ENCODE measurements around the gene CSH1. TPM values are rescaled to one million over a fixed set of nuclear protein-coding genes. Genes with fewer than 3 reads are reported as not detected.
"Not testable (repeated sequence)": the region's sequence is repeated elsewhere in the genome, so short reads cannot be mapped to it uniquely, and the experiment has no call there.

Gene CSH1
- total RNA-seq, 1 donor from 2014 or later: not detected

- DNase-seq (ENCODE audit: extremely low read depth, low read depth, low spot score): not testable (repeated sequence)
Observed at GRCh38 chr17:63907161-63907778, 10.9 kb upstream of the CSH1 start.

- not testable (repeated sequence) for DNase-seq (ENCODE audit: extremely low read depth, low read depth, low spot score)
Observed at GRCh38 chr17:63904796-63905195, 8.4 kb upstream of the CSH1 start.

DNA sequence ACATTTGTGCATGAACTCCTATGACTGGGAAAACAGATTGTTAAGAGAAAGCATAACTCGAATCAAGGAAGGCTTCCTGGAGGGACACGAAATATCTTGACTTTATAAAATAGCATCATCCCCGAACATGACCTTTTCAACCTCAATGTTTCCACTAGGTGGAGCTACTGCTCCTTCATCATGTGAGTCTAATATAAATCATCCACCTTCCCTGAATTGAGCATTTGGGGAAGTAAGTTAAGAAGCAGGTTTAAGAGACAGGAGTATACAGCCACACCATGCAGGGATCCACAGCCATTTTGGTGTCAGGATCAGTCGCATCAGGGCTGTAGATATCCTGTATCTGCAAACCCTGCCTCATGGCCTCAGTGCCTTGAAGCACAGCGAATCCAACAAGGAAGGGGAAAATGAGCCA is 7.4 kb upstream of the CSH1 start:
- not testable (repeated sequence) for DNase-seq (ENCODE audit: extremely low read depth, low read depth, low spot score)

DNA sequence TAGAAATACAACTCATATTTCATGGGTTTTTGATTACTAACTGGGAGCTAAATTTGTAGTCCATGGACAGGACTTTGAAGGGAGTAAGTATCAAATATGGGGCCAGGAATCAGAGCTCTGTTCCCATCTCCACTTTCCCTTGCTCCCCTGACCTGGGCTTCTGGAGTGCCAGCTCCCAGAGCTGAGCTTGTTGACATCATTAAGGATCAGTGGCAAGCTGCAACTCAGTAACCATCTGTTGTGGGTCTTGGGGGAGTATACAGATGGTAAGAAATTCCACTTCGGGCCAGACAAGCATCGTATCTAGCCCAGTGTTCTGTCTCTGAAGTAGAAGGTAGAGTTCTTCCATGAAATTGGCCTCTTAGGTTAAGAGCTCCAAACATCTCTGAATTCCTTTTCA is 5.6 kb upstream of the CSH1 start:
- DNase-seq (ENCODE audit: extremely low read depth, low read depth, low spot score): not testable (repeated sequence)

DNA sequence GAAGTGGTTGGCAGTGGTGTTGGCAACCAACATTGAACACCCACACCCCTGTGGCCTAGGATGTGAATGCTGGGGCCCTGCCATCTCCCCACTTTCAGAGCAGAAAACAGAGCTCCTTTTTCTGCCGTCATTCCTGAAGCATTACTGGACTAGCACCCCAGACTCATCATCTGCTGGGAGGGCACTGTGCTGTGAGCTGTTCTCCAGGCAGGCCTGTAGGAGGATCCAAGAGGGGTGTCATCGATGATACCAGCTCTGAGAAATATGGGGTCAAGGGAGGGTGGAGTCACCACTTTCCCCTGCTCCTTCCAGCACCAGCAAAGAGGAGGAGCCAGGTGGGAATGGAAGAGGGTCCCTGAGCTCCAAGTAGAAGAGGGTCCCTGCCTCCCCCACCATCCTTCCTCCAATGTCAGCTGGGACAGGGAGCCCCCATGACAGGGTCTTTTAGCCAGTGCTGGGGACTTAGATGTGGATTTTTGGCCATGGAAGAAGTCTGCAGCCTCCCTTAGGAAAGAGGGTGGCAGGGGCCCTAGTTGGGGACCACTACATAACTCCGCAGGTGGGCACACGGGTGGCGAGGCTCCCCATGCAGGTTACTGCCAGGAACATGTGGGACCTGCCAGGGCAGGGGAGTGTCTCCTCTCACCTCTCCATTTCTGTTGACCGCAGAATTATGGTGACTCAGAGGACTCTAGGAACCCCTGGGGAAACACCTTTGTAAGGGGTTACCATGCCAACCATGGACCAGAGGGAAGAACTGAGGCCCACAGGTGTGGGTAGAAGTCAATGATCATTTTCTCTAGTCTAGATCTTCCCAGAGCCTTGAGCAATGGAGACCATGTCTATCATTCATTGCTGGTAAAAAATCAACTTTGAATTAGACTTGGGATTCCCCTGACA is 2.8 kb upstream of the CSH1 start:
- not testable (repeated sequence) for DNase-seq (ENCODE audit: extremely low read depth, low read depth, low spot score)

DNA sequence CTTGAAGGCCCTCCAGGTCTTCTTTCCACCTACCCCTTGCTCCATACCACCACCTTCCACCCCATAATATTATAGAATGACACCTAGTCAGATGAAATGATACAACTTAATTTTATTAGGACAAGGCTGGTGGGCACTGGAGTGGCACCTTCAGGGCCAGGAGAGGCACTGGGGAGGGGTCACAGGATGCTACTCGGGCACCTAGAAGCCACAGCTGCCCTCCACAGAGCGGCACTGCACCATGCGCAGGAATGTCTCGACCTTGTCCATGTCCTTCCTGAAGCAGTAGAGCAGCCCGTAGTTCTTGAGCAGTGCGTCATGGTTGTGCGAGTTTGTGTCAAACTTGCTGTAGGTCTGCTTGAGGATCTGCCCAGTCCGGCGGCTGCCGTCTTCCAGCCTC is 1.6 kb downstream of the CSH1 start:
- not testable (repeated sequence) for DNase-seq (ENCODE audit: extremely low read depth, low read depth, low spot score)

DNA sequence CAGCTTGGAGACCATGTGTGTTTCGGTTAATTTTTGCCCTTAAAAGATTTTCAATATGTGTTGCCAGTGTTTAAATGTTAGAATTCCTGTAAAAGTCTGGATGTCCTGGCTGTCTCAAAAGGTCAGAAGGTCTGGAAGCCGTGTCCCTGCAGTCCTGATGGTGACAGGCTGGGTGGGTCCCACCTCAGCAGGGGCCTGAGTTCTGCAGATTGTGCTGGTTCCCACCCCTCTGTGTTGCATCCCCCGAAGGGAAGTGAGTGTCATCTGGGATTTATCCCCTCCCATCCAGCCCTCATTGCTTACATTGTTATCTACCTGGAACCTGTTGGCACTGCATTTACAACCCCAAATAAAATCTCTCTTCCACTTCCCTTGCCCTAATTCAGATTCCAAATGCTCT is 2.4 kb downstream of the CSH1 start:
- DNase-seq (ENCODE audit: extremely low read depth, low read depth, low spot score): not testable (repeated sequence)

- DNase-seq (ENCODE audit: extremely low read depth, low read depth, low spot score): not testable (repeated sequence)
Observed at GRCh38 chr17:63892316-63893037, 3.9 kb downstream of the CSH1 start.

DNA sequence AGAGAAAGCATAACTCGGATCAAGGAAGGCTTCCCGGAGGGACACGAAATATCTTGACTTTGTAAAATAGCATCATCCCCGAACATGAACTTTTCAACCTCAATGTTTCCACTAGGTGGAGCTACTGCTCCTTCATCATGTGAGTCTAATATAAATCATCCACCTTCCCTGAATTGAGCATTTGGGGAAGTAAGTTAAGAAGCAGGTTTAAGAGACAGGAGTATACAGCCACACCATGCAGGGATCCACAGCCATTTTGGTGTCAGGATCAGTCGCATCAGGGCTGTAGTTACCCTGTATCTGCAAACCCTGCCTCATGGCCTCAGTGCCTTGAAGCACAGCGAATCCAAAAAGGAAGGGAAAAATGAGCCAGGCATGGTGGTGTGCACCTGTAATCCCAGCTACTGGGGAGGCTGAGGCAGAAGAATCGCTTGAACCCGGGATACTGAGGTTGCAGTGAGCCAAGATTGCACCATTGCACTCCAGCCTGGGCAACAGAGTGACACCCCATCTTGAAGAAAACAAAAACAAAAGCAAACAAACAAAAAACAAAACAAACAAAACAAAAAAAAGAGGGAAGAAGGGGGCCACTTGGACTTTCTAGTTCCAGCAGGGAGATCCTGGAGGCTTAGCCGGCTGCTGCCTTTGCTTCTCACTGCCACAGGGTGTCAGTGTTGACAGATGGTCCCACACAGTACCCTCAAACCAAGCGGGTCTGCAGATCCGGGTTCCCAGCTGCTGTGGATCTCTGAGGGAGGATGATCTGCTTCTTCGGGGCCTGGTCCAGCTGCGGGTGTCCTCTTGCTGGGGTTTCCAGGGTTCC is 7.1 kb downstream of the CSH1 start:
- DNase-seq (ENCODE audit: extremely low read depth, low read depth, low spot score): not testable (repeated sequence)

DNA sequence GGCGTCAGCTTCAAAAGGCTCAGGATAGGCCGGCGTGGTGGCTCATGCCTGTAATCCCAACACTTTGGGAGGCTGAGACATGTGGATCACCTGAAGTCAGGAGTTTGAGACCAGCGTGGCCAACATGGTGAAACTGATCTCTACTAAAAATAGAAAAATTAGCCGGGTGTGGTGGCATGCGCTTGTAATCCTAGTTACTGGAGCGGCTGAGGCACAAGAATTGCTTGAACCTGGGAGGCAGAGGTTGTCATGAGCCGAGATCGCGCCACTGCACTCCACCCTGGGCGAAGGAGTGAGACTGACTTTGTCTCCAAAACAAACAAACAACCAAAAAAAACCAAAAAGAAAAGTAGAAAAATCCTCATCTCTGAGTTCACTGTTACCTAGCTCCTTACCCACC is 11.3 kb downstream of the CSH1 start:
- DNase-seq (ENCODE audit: extremely low read depth, low read depth, low spot score): not testable (repeated sequence)

DNA sequence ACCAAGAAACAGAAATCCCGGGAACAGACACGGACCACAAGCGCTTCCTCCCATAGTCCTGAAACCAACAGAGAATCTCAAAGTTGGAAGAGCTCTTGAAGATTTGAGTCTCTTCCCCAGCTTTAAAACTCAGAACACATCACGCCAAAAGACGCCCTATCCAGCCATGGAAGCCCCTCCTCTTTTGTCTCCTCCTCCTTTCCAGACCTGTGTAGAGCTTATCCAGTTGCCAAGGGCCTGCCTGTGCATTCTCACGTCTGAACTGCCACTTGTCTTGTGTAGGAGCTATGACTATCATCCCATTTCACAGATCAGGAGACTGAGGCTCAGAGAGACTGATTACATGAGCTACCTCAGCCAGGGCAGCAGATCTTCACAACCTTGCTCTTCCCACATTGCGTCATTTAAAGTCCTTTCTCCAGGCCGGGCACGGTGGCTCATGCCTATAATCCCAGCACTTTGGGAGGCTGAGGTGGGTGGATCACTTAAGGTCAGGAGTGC is 13.7 kb downstream of the CSH1 start:
- DNase-seq (ENCODE audit: extremely low read depth, low read depth, low spot score): not testable (repeated sequence)

DNA sequence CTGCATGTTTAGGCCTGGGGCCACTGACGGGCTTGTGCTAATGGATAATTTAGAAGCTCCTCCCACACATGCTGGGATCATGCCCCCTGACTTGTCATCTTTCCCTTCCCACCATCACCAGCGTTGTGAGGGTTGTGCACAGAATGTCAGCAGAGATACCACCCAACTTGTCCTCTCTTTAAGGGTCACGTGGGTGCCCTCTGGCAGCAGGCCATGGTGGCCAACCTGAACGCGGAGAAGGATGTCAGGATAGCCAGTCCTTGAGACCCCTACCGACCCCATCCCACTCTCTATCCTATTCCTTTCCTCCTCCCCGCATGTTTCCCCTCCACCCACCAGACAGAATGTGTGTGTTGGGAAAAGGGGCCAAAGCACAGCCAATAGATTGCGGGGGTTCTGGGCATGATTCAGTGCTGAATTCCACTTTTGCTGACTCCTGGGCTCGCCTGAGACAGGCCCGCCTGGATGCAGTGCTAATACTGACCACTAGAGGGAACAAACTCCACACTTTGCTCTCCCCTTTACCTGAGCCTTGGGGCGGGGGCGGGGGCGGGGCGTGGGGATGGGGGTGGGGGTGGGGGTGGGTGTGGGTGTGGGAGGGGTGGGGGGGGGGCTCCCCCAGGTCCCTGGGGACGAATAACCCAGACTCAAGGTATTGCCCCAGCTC is 14.3 kb downstream of the CSH1 start, which contains the start of gene GH2:
GH2 (minus strand) TSS at position 10 of the 667 bp plus-strand sequence. CDS start 143 bp downstream, outside the sequence.
- DNase-seq (ENCODE audit: extremely low read depth, low read depth, low spot score): no peak

- DNase-seq (ENCODE audit: extremely low read depth, low read depth, low spot score): not testable (repeated sequence)
Observed at GRCh38 chr17:63881337-63881736, 15.0 kb downstream of the CSH1 start.

DNA sequence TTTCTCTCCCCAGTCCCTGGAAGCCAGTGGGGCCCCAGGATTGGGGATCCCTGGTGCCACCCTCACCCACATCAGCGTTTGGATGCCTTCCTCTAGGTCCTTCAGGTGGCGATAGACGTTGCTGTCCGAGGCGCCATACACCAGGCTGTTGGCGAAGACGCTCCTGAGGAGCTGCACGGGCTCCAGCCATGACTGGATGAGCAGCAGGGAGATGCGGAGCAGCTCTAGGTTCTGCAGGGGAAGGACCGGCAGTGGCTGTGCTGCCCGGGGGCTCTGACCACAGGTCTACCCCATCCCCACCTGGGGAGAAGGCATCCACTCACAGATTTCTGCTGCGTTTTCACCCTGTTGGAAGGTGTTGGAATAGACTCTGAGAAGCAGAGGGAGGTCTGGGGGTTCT is 15.7 kb downstream of the CSH1 start:
- DNase-seq (ENCODE audit: extremely low read depth, low read depth, low spot score): no peak

DNA sequence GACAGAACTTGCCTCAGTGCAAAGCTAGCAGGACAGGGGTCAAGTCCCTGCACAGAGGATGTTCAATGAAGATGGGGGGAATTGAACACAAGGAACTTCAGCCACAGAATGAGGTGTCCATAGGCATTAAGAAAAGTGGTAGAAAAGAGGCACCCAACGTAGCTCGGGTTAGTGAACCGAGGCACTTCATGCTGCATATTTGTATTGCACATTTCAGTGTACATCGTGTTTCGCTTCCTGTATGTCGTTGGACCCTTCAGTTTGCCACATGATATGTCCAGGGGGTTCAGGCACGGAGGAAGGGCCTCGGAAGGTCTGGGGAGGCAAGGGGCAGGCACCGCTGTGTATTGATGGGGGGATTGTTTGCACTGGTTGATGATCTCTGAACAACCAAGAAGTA is 18.0 kb downstream of the CSH1 start:
- DNase-seq (ENCODE audit: extremely low read depth, low read depth, low spot score): not testable (repeated sequence)

- DNase-seq (ENCODE audit: extremely low read depth, low read depth, low spot score): not testable (repeated sequence)
Observed at GRCh38 chr17:63874693-63875092, 21.7 kb downstream of the CSH1 start.

GRCh38 chr17:63874061-63874626 is 22.2 kb downstream of the CSH1 start:
- DNase-seq (ENCODE audit: extremely low read depth, low read depth, low spot score): not testable (repeated sequence)

GRCh38 chr17:63873577-63873976 is 22.8 kb downstream of the CSH1 start, which contains the start of gene CSH2:
Gene CSH2 (minus strand): TSS chr17:63873677. CDS start chr17:63873614, 63 bp downstream.
- not testable (repeated sequence) for DNase-seq (ENCODE audit: extremely low read depth, low read depth, low spot score)

Data from glomerular endothelial cell (primary cell).